Ascending aorta (tissue), 2 donors: ENCODE results near the gene NTN5. TPM values are rescaled to one million over a fixed set of nuclear protein-coding genes. Genes with fewer than 3 reads are reported as not detected.

Experiments
- DNase-seq, 2 donors: peaks; one replicate each; pipeline ENCODE4 v3.0.0-alpha.2; 2019; ENCODE audit warnings: low spot score in 2 of 2
- H3K27ac ChIP-seq, 2 donors: fragments of 200-600 bp; sonication (generic); one replicate each; pipeline ENCODE4 v1.5.1; 2016 to 2017; ENCODE audit warnings: mild to moderate bottlenecking in 1 of 2
- H3K27me3 ChIP-seq: fragments of 200-600 bp; sonication (generic); one replicate; pipeline ENCODE4 v1.5.1; 2017
- H3K36me3 ChIP-seq, 2 donors: fragments of 200-600 bp; sonication (generic); one replicate each; pipeline ENCODE4 v1.5.1; 2016
- H3K4me1 ChIP-seq, 2 donors: fragments of 200-600 bp; sonication (generic); one replicate each; pipeline ENCODE4 v1.5.1; 2016 to 2017; ENCODE audit warnings: mild to moderate bottlenecking in 1 of 2
- H3K4me3 ChIP-seq, 2 donors: fragments of 200-600 bp; sonication (generic); one replicate each; pipeline ENCODE4 v1.5.1; 2016 to 2017; ENCODE audit warnings: mild to moderate bottlenecking in 1 of 2
- H3K9me3 ChIP-seq, 2 donors: fragments of 200-600 bp; sonication (generic); one replicate each; pipeline ENCODE4 v1.5.1; 2016
- CTCF ChIP-seq, 3 experiments: fragments of 200-600 bp in 2 of 3; fragments of 450-650 bp in 1 of 3; sonication (generic) in 2 of 3; IDR thresholded peaks; one replicate each; pipeline ENCODE4 v1.5.1; 2016 to 2019; ENCODE audit warnings: antibody characterized with exemption in 3 of 3, mild to moderate bottlenecking in 1 of 3, moderate library complexity in 1 of 3
- intact Hi-C: fragments of 100-400 bp; cut with DNase I; formaldehyde crosslinking; loops from one replicate; pipeline ENCODE4 v1.15.1; 2023
- total RNA-seq: library from RNA; depleted of rRNA; stranded (reverse); fragments of >200 nt; gene quantifications from one replicate; pipeline ENCODE4 v1.1.0, GENCODE V29; 2016

Gene NTN5
- total RNA-seq, 1 donor from 2014 or later, result not detected

DNA sequence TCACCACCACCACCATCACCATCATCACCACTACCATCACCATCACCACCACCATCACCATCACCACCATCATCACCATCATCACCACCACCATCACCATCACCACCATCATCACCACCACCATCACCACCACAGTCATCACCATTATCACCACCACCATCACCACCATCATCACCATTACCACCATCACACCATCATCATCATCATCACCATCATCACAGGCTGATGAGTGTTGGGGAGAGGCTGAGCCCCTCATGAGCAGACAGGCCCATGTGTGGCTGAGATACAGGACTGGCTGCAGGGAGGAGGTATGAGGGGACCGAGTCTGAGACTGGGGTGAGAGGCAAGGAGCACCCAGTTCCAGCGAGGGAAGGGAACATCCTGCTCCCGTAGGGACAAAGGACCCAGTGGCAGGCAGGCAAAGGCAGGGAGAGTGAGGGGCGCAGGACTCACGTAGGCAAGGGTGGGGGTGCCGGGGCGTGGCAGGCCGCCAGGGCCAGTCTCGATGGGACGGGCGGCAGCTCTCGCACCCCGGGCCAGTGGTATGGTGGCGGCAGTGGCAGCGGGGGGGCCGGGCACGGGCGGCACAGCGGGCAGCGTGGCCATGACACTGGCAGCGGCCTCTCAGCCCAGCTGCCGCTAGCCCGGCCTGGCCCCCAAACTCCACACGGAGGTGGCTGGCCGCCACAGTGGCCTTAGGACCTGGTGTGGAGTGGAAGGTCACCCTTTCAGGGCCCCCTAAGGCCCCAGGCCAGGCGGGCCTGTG is 2.7 kb downstream of the NTN5 start:
- TF ChIP-seq CTCF (IDR thresholded peaks at IDR 0.05), result no peak
- no peak overlapping the region for H3K27ac ChIP-seq
- no peaks in the 10 kb centered on the region for H3K4me1 ChIP-seq
- no peaks in the 10 kb centered on the region for H3K36me3 ChIP-seq
- intact Hi-C loops, result no loop called here
- no peak overlapping the region for H3K4me3 ChIP-seq
- DNase-seq, result no peak
- H3K9me3 ChIP-seq, result no peaks in the 10 kb centered on the region
- H3K27me3 ChIP-seq, result no peaks in the 10 kb centered on the region

- no peaks in the 10 kb centered on the region for H3K36me3 ChIP-seq
- no peak overlapping the region for H3K27ac ChIP-seq
- no peak for TF ChIP-seq CTCF (IDR thresholded peaks at IDR 0.05)
- no peaks in the 10 kb centered on the region for H3K9me3 ChIP-seq
- no peak for DNase-seq
- H3K4me3 ChIP-seq, result no peak overlapping the region
- H3K27me3 ChIP-seq, result no peaks in the 10 kb centered on the region
- intact Hi-C loops, result no loop called here
- no peaks in the 10 kb centered on the region for H3K4me1 ChIP-seq
These were observed 4.1 kb downstream of the NTN5 start for GRCh38 chr19:48668761-48669160.

GRCh38 chr19:48668332-48668731 is 4.5 kb downstream of the NTN5 start:
- no peak for DNase-seq
- Histone ChIP-seq H3K9me3 (no peaks in the 10 kb centered on the region), H3K27ac (no peak overlapping the region), H3K36me3 (no peaks in the 10 kb centered on the region), H3K27me3 (no peaks in the 10 kb centered on the region), H3K4me3 (no peak overlapping the region), H3K4me1 (no peaks in the 10 kb centered on the region)
- TF ChIP-seq CTCF (IDR thresholded peaks at IDR 0.05), result no peak
- intact Hi-C loops, result no loop called here

DNA sequence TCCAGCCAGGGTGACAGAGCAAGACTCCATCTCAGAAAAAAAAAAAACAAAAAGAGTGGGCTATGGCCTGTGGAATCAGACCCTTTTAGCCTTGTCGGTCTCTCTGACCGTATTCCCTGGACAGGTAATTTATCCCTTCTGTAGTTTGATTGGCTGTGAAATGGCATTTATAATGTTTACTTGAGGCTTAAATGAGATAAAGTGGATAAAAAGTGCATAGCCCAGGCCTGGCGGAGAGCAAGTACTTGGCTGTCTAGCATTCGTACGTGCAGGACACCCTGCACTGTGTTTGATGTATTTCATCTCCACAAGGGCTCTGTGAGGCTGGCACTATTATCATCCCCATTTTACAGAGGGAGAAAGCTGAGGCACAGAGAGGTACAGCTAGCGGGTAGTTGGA is 7.0 kb downstream of the NTN5 start:
- H3K4me1 ChIP-seq, result no peaks in the 10 kb centered on the region
- DNase-seq, result no peak
- no peak overlapping the region for H3K4me3 ChIP-seq
- no peaks in the 10 kb centered on the region for H3K27me3 ChIP-seq
- H3K27ac ChIP-seq, result no peak overlapping the region
- intact Hi-C loops, result no loop called here
- H3K9me3 ChIP-seq, result no peaks in the 10 kb centered on the region
- H3K36me3 ChIP-seq, result no peaks in the 10 kb centered on the region
- no peak for TF ChIP-seq CTCF (IDR thresholded peaks at IDR 0.05)

GRCh38 chr19:48664476-48664875 is 8.3 kb downstream of the NTN5 start:
- intact Hi-C loops, result no loop called here

More at GRCh38 chr19:48664476-48664875, 8.3 kb downstream of the NTN5 start:
- Histone ChIP-seq H3K4me3 (no peak overlapping the region), H3K27ac (no peak overlapping the region), H3K4me1 (no peaks in the 10 kb centered on the region), H3K9me3 (no peaks in the 10 kb centered on the region), H3K36me3 (no peaks in the 10 kb centered on the region), H3K27me3 (no peaks in the 10 kb centered on the region)
- no peak for DNase-seq
- TF ChIP-seq CTCF (IDR thresholded peaks at IDR 0.05), result no peak
